Activated naive CD8-positive, alpha-beta T cell treated with anti-CD3 and anti-CD28 coated beads, Interleukin-2, amount 50 U/mL, for 24 hours (primary cell): ENCODE results near the gene DNAH3.
"Not testable (repeated sequence)": the region's sequence is repeated elsewhere in the genome, so short reads cannot be mapped to it uniquely, and the experiment has no call there.

Experiments used
- ATAC-seq: fragments of 150-1000 bp; cut with Tn5 transposase; one replicate; pipeline ENCODE4 v1.10.0; 2021
- DNase-seq: peaks from one replicate; pipeline ENCODE4 v3.0.0; 2021
- H3K27ac Mint-ChIP-seq: one replicate; pipeline ENCODE4 v1.8.0; 2021; ENCODE audit warnings: mild to moderate bottlenecking, mixed read lengths
- H3K27me3 Mint-ChIP-seq: one replicate; pipeline ENCODE4 v1.8.0; 2021; ENCODE audit warnings: mixed read lengths
- H3K36me3 Mint-ChIP-seq: one replicate; pipeline ENCODE4 v1.8.0; 2021; ENCODE audit warnings: low read depth, mixed read lengths
- H3K4me1 Mint-ChIP-seq: one replicate; pipeline ENCODE4 v1.8.0; 2021; ENCODE audit warnings: mixed read lengths
- H3K4me3 Mint-ChIP-seq: one replicate; pipeline ENCODE4 v1.8.0; 2021; ENCODE audit warnings: mild to moderate bottlenecking, moderate library complexity, mixed read lengths
- H3K9me3 Mint-ChIP-seq: one replicate; pipeline ENCODE4 v1.8.0; 2021; ENCODE audit warnings: mixed read lengths

Gene DNAH3

GRCh38 chr16:20952139-20952920 is 198.3 kb downstream of the DNAH3 start:
- no peaks in the 10 kb centered on the region for H3K4me1 Mint-ChIP-seq
- no peak overlapping the region for H3K27ac Mint-ChIP-seq
- H3K4me3 Mint-ChIP-seq, result no peak overlapping the region

GRCh38 chr16:20950294-20950693 is 200.4 kb downstream of the DNAH3 start:
- no peak overlapping the region for H3K27ac Mint-ChIP-seq
- ATAC-seq (no peak), DNase-seq (no peak)
- H3K9me3 Mint-ChIP-seq, result no peaks in the 10 kb centered on the region
- H3K4me1 Mint-ChIP-seq, result peaks cover under 1% of the 10 kb centered on the region
- H3K4me3 Mint-ChIP-seq, result no peak overlapping the region
- H3K27me3 Mint-ChIP-seq, result no peaks in the 10 kb centered on the region
- H3K36me3 Mint-ChIP-seq, result no peaks in the 10 kb centered on the region

More at GRCh38 chr16:20952139-20952920, 198.3 kb downstream of the DNAH3 start:
- DNase-seq (no peak), ATAC-seq (no peak)
- Mint-ChIP-seq H3K36me3 (no peaks in the 10 kb centered on the region), H3K27me3 (no peaks in the 10 kb centered on the region), H3K9me3 (no peaks in the 10 kb centered on the region)

DNA sequence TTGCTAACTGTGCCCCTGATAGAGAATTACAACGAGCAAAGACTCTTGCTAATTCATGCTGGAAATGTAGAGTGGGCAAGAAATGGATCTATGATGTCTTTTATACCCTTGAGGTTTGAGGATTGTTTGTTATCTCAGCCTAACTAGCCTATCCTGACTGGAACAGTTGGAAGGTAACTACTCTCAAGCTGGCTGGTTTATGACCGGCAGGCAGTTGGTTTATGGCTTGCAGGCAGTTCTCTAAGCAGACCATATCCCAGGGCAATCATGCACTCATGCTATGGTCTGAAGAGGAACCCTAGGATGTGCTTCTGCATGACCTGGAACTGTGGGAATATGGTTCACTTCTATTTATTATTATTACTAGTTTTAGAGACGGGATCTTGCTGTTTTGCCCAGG is 201.0 kb downstream of the DNAH3 start:
- Mint-ChIP-seq H3K4me3 (no peak overlapping the region), H3K27me3 (no peaks in the 10 kb centered on the region), H3K4me1 (peaks cover 5% of the 10 kb centered on the region), H3K27ac (no peak overlapping the region), H3K36me3 (no peaks in the 10 kb centered on the region), H3K9me3 (no peaks in the 10 kb centered on the region)
- ATAC-seq (no peak), DNase-seq (no peak)

GRCh38 chr16:20948444-20948843 is 202.2 kb downstream of the DNAH3 start:
- DNase-seq, result no peak
- no peaks in the 10 kb centered on the region for H3K9me3 Mint-ChIP-seq
- H3K4me1 Mint-ChIP-seq, result peaks cover 13% of the 10 kb centered on the region
- no peaks in the 10 kb centered on the region for H3K27me3 Mint-ChIP-seq
- no peak for ATAC-seq
- H3K27ac Mint-ChIP-seq, result no peak overlapping the region
- no peaks in the 10 kb centered on the region for H3K36me3 Mint-ChIP-seq
- H3K4me3 Mint-ChIP-seq, result no peak overlapping the region

DNA sequence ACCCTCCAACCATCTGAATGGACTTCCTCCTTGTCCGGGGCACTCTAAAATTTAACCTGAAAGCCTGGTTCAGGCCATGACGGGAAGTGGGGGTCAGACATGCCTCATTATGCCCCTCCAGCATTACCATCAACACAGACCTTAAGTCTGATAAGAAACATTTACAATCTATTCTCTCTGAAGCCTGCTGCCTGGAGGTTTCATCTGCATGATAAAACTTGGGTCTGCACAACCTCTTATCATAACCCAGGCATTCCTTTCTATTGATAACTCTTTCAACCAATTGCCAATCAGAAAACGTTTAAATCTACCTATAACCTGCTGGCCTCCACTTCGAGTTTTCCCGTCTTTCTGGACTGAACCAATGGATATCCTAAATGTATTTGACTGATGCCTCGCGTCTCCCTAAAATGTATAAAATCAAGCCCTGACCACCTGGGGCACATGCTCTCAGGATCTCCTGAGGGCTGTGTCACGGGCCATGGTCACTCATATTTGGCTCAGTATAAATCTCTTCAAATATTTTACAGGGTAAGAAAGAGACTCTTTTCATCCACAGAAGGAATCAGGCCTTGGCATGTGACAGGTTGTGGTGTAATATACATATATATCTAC is 204.5 kb downstream of the DNAH3 start:
- Mint-ChIP-seq H3K9me3 (no peaks in the 10 kb centered on the region), H3K27ac (no peak overlapping the region), H3K36me3 (no peaks in the 10 kb centered on the region), H3K4me3 (no peak overlapping the region), H3K27me3 (no peaks in the 10 kb centered on the region), H3K4me1 (peaks cover 24% of the 10 kb centered on the region)
- ATAC-seq (no peak), DNase-seq (no peak)

- H3K4me1 Mint-ChIP-seq, result peaks cover 29% of the 10 kb centered on the region
- ATAC-seq, H3K27ac Mint-ChIP-seq, H3K36me3 Mint-ChIP-seq, H3K9me3 Mint-ChIP-seq, H3K4me3 Mint-ChIP-seq, DNase-seq, H3K27me3 Mint-ChIP-seq: not testable (repeated sequence)
Observed at GRCh38 chr16:20945575-20945875, 205.1 kb downstream of the DNAH3 start.

- Mint-ChIP-seq H3K4me1 (peaks cover 31% of the 10 kb centered on the region), H3K9me3 (no peaks in the 10 kb centered on the region), H3K27me3 (no peaks in the 10 kb centered on the region), H3K4me3 (no peak overlapping the region), H3K36me3 (no peaks in the 10 kb centered on the region), H3K27ac (no peak overlapping the region)
- ATAC-seq (peak; percentile 71), DNase-seq (peak; percentile 20)
Observed at GRCh38 chr16:20944861-20945574, 205.6 kb downstream of the DNAH3 start.

DNA sequence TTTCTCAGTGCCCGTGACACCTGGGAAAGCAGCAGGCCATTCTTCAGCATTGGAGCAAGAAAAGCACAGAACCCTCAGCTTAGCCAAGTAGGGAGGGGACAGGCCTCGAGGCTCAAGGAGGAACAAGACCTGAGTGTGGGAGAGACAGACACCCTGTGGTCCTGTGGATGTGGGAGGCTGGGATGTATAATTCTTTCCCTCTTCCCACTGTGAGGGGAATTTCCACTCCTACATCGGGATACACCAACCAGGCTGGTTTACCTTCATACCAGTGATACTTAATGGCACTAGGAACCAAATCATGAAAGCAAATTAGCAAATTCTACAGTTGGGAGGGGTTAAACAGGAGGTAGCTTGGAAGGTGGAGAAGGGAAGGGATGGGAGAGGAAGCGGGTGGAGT is 208.4 kb downstream of the DNAH3 start:
- H3K9me3 Mint-ChIP-seq, result no peaks in the 10 kb centered on the region
- H3K27me3 Mint-ChIP-seq, result no peaks in the 10 kb centered on the region
- H3K4me3 Mint-ChIP-seq, result no peak overlapping the region
- no peak for ATAC-seq
- DNase-seq, result no peak
- peaks cover 51% of the 10 kb centered on the region for H3K4me1 Mint-ChIP-seq
- no peak overlapping the region for H3K27ac Mint-ChIP-seq
- H3K36me3 Mint-ChIP-seq, result no peaks in the 10 kb centered on the region

DNA sequence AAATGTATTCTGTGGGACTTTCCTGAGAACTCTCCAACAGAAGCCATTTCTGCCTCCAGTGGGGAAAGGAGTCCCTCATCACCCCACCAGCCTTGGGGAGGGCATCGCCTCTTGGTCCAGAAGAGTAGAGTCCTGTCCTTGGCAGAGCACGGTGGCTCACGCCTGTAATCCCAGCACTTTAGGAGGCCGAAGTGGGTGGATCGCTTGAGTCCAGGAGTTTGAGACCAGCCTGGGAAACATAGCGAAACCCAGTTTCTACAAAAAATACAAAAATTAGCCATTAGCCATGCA is 209.1 kb downstream of the DNAH3 start:
- Mint-ChIP-seq H3K27me3 (no peaks in the 10 kb centered on the region), H3K4me1 (peaks cover 51% of the 10 kb centered on the region), H3K36me3 (no peaks in the 10 kb centered on the region), H3K27ac (no peak overlapping the region), H3K9me3 (no peaks in the 10 kb centered on the region), H3K4me3 (no peak overlapping the region)
- ATAC-seq (no peak), DNase-seq (no peak)

DNA sequence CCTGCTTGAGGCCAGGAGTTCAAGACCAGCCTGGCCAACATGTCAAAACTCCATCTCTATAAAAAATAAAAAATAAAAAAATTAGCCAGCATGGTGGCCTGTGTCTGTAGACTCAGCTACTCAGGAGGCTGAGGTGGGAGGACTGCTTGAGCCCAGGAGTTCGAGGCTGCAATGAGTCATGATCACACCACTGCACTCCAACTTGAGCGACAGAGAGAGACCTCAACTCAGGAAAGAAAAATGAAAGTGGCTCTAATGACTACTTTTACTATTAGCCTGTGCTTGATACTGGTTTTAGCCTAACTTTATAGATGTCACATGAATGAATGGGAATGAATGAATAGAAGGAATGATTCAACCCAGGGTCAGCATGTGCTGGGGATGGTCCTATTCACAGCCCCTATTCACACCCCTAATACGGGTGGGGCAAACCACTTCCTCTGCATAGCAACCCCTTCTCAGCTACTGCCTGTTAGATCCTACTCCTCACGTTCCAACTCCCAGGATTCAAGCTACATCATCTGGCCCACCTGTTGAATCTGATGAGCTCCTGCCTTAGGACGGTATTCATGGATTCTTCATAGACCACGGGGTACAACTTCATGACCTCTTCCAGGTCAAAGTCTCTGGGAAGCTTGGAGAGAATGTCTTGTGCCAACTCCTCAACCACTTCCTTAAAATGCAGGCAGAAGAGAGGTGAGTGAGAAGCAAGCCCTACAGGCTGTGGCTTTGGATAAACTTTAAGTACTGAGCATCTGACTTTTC is 209.6 kb downstream of the DNAH3 start:
- ATAC-seq, result peak; percentile 16
- peaks cover 51% of the 10 kb centered on the region for H3K4me1 Mint-ChIP-seq
- DNase-seq, result peak; percentile 8

GRCh38 chr16:20939611-20940010 is 211.0 kb downstream of the DNAH3 start:
- Mint-ChIP-seq H3K4me1 (peaks cover 46% of the 10 kb centered on the region), H3K9me3 (no peaks in the 10 kb centered on the region), H3K36me3 (no peaks in the 10 kb centered on the region)

More for the DNA sequence above, 209.6 kb downstream of the DNAH3 start:
- no peaks in the 10 kb centered on the region for H3K9me3 Mint-ChIP-seq
- no peaks in the 10 kb centered on the region for H3K36me3 Mint-ChIP-seq
- peak overlapping the region; percentile 33 for H3K27ac Mint-ChIP-seq
- no peaks in the 10 kb centered on the region for H3K27me3 Mint-ChIP-seq
- no peak overlapping the region for H3K4me3 Mint-ChIP-seq

GRCh38 chr16:20938426-20938825 is 212.2 kb downstream of the DNAH3 start:
- peak overlapping the region; percentile 78 for H3K27ac Mint-ChIP-seq
- peaks cover 38% of the 10 kb centered on the region for H3K4me1 Mint-ChIP-seq
- no peak for DNase-seq
- ATAC-seq, result peak; percentile 75
- H3K27me3 Mint-ChIP-seq, result no peaks in the 10 kb centered on the region
- no peaks in the 10 kb centered on the region for H3K36me3 Mint-ChIP-seq
- no peaks in the 10 kb centered on the region for H3K9me3 Mint-ChIP-seq
- H3K4me3 Mint-ChIP-seq, result peak overlapping the region; percentile 17

More at GRCh38 chr16:20939611-20940010, 211.0 kb downstream of the DNAH3 start:
- Mint-ChIP-seq H3K27ac (no peak overlapping the region), H3K4me3 (no peak overlapping the region), H3K27me3 (no peaks in the 10 kb centered on the region)
- DNase-seq (no peak), ATAC-seq (peak; percentile 33)

DNA sequence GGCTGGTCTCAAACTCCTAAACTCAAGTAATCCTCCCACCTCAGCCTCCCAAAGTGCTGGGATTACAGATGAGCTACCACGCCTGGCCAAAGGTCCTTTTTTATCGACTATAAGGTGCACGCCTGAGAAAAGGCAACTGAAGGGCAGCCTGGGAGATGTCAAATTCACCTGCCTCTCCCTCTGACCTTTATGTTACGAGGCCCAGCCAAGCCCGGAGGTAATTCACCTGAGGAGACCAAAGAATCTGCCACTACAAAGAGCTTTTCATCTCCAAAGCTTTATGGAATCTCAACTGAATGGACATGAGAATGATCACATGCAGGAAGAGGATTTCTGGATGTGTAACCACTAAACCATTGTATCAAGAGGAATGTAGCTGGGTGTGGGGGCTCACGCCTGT is 212.9 kb downstream of the DNAH3 start:
- no peaks in the 10 kb centered on the region for H3K27me3 Mint-ChIP-seq
- no peaks in the 10 kb centered on the region for H3K9me3 Mint-ChIP-seq
- no peak overlapping the region for H3K27ac Mint-ChIP-seq
- H3K36me3 Mint-ChIP-seq, result no peaks in the 10 kb centered on the region
- no peak overlapping the region for H3K4me3 Mint-ChIP-seq
- ATAC-seq (no peak), DNase-seq (no peak)
- peaks cover 36% of the 10 kb centered on the region for H3K4me1 Mint-ChIP-seq

DNA sequence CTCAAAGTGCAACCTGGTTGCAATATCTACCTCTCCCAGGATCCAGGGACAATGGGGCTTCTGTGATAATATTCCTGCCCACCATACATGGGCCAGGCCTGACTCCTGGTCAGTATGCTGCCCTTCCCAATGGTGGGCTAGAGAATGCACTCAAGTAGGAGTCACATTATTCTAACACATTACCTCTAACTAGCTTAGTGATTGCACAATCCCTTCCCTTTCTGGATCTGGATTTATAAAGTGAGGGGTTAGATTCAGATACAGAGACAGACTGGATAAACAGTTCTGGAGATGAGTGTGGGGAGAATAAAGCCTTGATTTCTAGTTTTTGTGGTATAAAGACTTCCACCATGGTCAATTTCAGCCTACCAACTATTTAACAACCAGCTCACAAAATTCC is 217.1 kb downstream of the DNAH3 start:
- DNase-seq, result no peak
- H3K9me3 Mint-ChIP-seq, result no peaks in the 10 kb centered on the region
- no peak for ATAC-seq
- H3K36me3 Mint-ChIP-seq, result no peaks in the 10 kb centered on the region
- peaks cover 9% of the 10 kb centered on the region for H3K4me1 Mint-ChIP-seq
- no peak overlapping the region for H3K4me3 Mint-ChIP-seq
- H3K27ac Mint-ChIP-seq, result no peak overlapping the region
- no peaks in the 10 kb centered on the region for H3K27me3 Mint-ChIP-seq
